ENCODE measurements around the gene TAS1R2. TPM values are rescaled to one million over a fixed set of nuclear protein-coding genes. Genes with fewer than 3 reads are reported as not detected.

TAS1R2 gene
- total and polyA plus RNA-seq, 2 of the 8 experiments (the other 6 are each of a cell fraction or from before 2014, with no cell fraction given): not detected

- TF ChIP-seq SP2 (IDR thresholded peaks at IDR 0.05; ENCODE audit: low read length) (no peak), JUND (IDR thresholded peaks at IDR 0.05; ENCODE audit: low read length) (no peak)
- Histone ChIP-seq H3K23ac (ENCODE audit: insufficient read length) (no peak overlapping the region), H2BK20ac (ENCODE audit: low read length) (no peak overlapping the region), H3K27me3 (replicated peaks in 1 of 4; ENCODE audit: control insufficient read depth in 3 of 4, extremely low read depth in 1 of 4, insufficient read depth in 3 of 4, low read length in 3 of 4) (no peaks in the 10 kb centered on the region), H3K14ac (ENCODE audit: insufficient read length) (no peak overlapping the region), H2BK15ac (ENCODE audit: low read length) (no peak overlapping the region), H2AK5ac (ENCODE audit: low read depth, low read length) (no peak overlapping the region), H3K9me3 (ENCODE audit: insufficient read depth in 2 of 2, low read depth in 1 of 2, low read length in 1 of 2) (no peaks in the 10 kb centered on the region), H4K20me1 (replicated peaks in 1 of 2; ENCODE audit: control insufficient read depth in 1 of 2, insufficient read depth in 2 of 2, low read length in 2 of 2) (peaks cover 2 to 10% of the 10 kb centered on the region in 2 experiments), H3K79me1 (ENCODE audit: low read depth, low read length) (no peaks in the 10 kb centered on the region), H3K56ac (replicated peaks; ENCODE audit: insufficient read length, low read depth, low read length) (no peak overlapping the region), H3K9ac (replicated peaks in 1 of 4; ENCODE audit: extremely low read depth in 1 of 4, low read depth in 3 of 4, low read length in 3 of 4) (no peak overlapping the region), H4K8ac (ENCODE audit: extremely low read depth, insufficient read depth, low read length) (no peak overlapping the region), H2BK12ac (ENCODE audit: low read depth, low read length) (no peak overlapping the region), H2BK120ac (replicated peaks; ENCODE audit: low read depth, low read length) (no peak overlapping the region), H2AFZ (ENCODE audit: low read length) (no peak overlapping the region), H4K5ac (ENCODE audit: insufficient read length, low read depth, low read length) (no peak overlapping the region), H3K4me2 (ENCODE audit: insufficient read depth in 1 of 2, low read depth in 2 of 2, low read length in 2 of 2) (no peak overlapping the region), H2BK5ac (ENCODE audit: low read depth, low read length) (no peak overlapping the region), H3K18ac (ENCODE audit: extremely low read depth, low read length) (no peak overlapping the region), H3K36me3 (ENCODE audit: control insufficient read depth in 2 of 4, insufficient read depth in 4 of 4, low read length in 3 of 4) (peaks cover 0 to 11% (median 2%) of the 10 kb centered on the region in 4 experiments; a peak in 4 of 8 replicates), H4K91ac (replicated peaks; ENCODE audit: insufficient read length, low read length) (no peak overlapping the region), H3K27ac (ENCODE audit: low read depth, low read length) (no peak overlapping the region), H3K79me2 (ENCODE audit: control insufficient read depth in 1 of 2, insufficient read depth in 2 of 2, low read length in 2 of 2) (no peaks in the 10 kb centered on the region), H3K23me2 (ENCODE audit: low read depth, low read length) (no peaks in the 10 kb centered on the region), H3K4ac (replicated peaks; ENCODE audit: insufficient read length, low read depth, low read length) (no peak overlapping the region), H3K4me1 (replicated peaks in 1 of 4; ENCODE audit: control insufficient read depth in 3 of 4, insufficient read depth in 4 of 4, low read length in 3 of 4) (peaks cover 0 to 6% (median 4%) of the 10 kb centered on the region in 4 experiments; a peak in 4 of 7 replicates), H3K4me3 (ENCODE audit: extremely low read depth in 1 of 4, insufficient read depth in 2 of 4, low read depth in 3 of 4, low read length in 4 of 4) (no peak overlapping the region)
- FAIRE-seq: no peak
- ChIA-PET CTCF (ENCODE audit: partially characterized antibody) (interaction anchor here (0.9 to 1.7 kb wide), 4 partner anchors 12 to 199 kb away, joined by 4 to 5 read pairs (median 4); no protein-coding TSS in a partner anchor), POLR2A (ENCODE audit: partially characterized antibody) (interaction anchor here (1.0 kb wide), 1 partner anchor 22 kb away, joined by 3 read pairs; the partner anchor contains the start of gene ALDH4A1)
- WGBS, 2 experiments (ENCODE audit: extremely low coverage in 1 of 2, insufficient coverage in 1 of 2, insufficient read length in 1 of 2, insufficient replicate concordance in 2 of 2, low coverage in 1 of 2, low lambda C conversion rate in 2 of 2, missing lambda C conversion rate in 1 of 2): 100% methylated on average over 1 of the region's 1 CpG; no CpG with 5 or more reads in 1 of the 2 experiments
- DNase-seq (ENCODE audit: low read depth in 1 of 2, low spot score in 2 of 2): no peak
These were observed 21.1 kb upstream of the TAS1R2 start for GRCh38 chr1:18880585-18880984.
